Mesenchymal stem cell (in vitro differentiated cells and primary cell): ENCODE results near the gene RRBP1.

Source experiments
- DNase-seq: peaks from one replicate; pipeline ENCODE4 v3.0.0-alpha.2; 2013
- H2AFZ ChIP-seq: one replicate; pipeline ENCODE4 v1.6.1; 2013; ENCODE audit warnings: low read depth, mild to moderate bottlenecking, control low read depth, inconsistent platforms, low read length, moderate library complexity
- H2AK5ac ChIP-seq: 2 replicates; pipeline ENCODE4 v1.6.1; 2013; ENCODE audit warnings: low read length, moderate library complexity, mild to moderate bottlenecking, inconsistent platforms; ENCODE audit not compliant: severe bottlenecking
- H2BK120ac ChIP-seq: one replicate; pipeline ENCODE4 v1.6.1; 2013; ENCODE audit warnings: low read depth, mild to moderate bottlenecking, inconsistent platforms, low read length, moderate library complexity
- H2BK12ac ChIP-seq, 2 experiments: one replicate each; pipeline ENCODE4 v1.6.1; 2013; ENCODE audit warnings: inconsistent platforms in 2 of 2, low read length in 2 of 2, mild to moderate bottlenecking in 2 of 2, moderate library complexity in 2 of 2, control low read depth in 1 of 2
- H2BK15ac ChIP-seq: one replicate; pipeline ENCODE4 v1.6.1; 2013; ENCODE audit warnings: mild to moderate bottlenecking, low read depth, inconsistent platforms; ENCODE audit not compliant: poor library complexity, severe bottlenecking
- H2BK5ac ChIP-seq: 2 replicates; pipeline ENCODE4 v1.6.1; 2013; ENCODE audit warnings: low read depth, mild to moderate bottlenecking, low read length, control low read depth, inconsistent platforms; ENCODE audit not compliant: poor library complexity, severe bottlenecking
- H3K14ac ChIP-seq, 2 experiments: one replicate each; pipeline ENCODE4 v1.6.1; 2013; ENCODE audit warnings: inconsistent platforms in 2 of 2, low read length in 2 of 2, control low read depth in 1 of 2, mild to moderate bottlenecking in 1 of 2, moderate library complexity in 1 of 2
- H3K18ac ChIP-seq, 2 experiments: one replicate each; pipeline ENCODE4 v1.6.1; 2013; ENCODE audit warnings: inconsistent platforms in 2 of 2, low read length in 2 of 2, control low read depth in 1 of 2, low read depth in 1 of 2, mild to moderate bottlenecking in 1 of 2
- H3K23ac ChIP-seq, 2 experiments: one replicate each; pipeline ENCODE4 v1.6.1; 2013; ENCODE audit warnings: inconsistent platforms in 2 of 2, low read length in 2 of 2, mild to moderate bottlenecking in 2 of 2, moderate library complexity in 2 of 2, control low read depth in 1 of 2
- H3K27ac ChIP-seq: 2 replicates; pipeline ENCODE4 v1.5.1; 2013; ENCODE audit warnings: mild to moderate bottlenecking, moderate library complexity, low read length, control low read depth, inconsistent platforms; ENCODE audit not compliant: poor library complexity, severe bottlenecking
- H3K27me3 ChIP-seq, 2 experiments: 2 replicates each; pipeline versions ENCODE4 v1.6.1 to v1.7.0; 2013; ENCODE audit warnings: low read length in 2 of 2, mild to moderate bottlenecking in 2 of 2, moderate library complexity in 2 of 2, control low read depth in 1 of 2, inconsistent platforms in 1 of 2; ENCODE audit not compliant: control insufficient read depth in 1 of 2, insufficient read depth in 1 of 2
- H3K36me3 ChIP-seq, 2 experiments: 2 replicates each; pipeline versions ENCODE4 v1.6.1 to v1.7.0; 2013; ENCODE audit warnings: low read length in 2 of 2, control low read depth in 1 of 2, inconsistent platforms in 1 of 2, low read depth in 1 of 2, mild to moderate bottlenecking in 1 of 2; ENCODE audit not compliant: insufficient read depth in 2 of 2, control insufficient read depth in 1 of 2
- H3K4ac ChIP-seq, 2 experiments: one replicate each; pipeline ENCODE4 v1.6.1; 2013; ENCODE audit warnings: inconsistent platforms in 2 of 2, low read length in 2 of 2, mild to moderate bottlenecking in 2 of 2, moderate library complexity in 2 of 2, control low read depth in 1 of 2, low read depth in 1 of 2
- H3K4me1 ChIP-seq: 2 replicates; pipeline ENCODE4 v1.6.1; 2013; ENCODE audit warnings: low read depth, low read length, control low read depth; ENCODE audit not compliant: control insufficient read depth, insufficient read depth
- H3K4me2 ChIP-seq: 2 replicates; pipeline ENCODE4 v1.6.1; 2013; ENCODE audit warnings: low read length, mild to moderate bottlenecking, inconsistent platforms; ENCODE audit not compliant: poor library complexity, severe bottlenecking
- H3K4me3 ChIP-seq, 2 experiments: 2 replicates each; pipeline versions ENCODE4 v1.5.1 to v1.7.0; 2013; ENCODE audit warnings: low read length in 2 of 2, mild to moderate bottlenecking in 2 of 2, control low read depth in 1 of 2, low read depth in 1 of 2; ENCODE audit not compliant: insufficient read depth in 1 of 2
- H3K79me1 ChIP-seq: replicated peaks from 2 replicates; pipeline ENCODE4 v1.6.1; 2013; ENCODE audit warnings: mild to moderate bottlenecking, control low read depth, low read length, inconsistent platforms; ENCODE audit not compliant: poor library complexity, severe bottlenecking
- H3K9ac ChIP-seq: 2 replicates; pipeline ENCODE4 v1.7.0; 2013; ENCODE audit warnings: mild to moderate bottlenecking, low read length, moderate library complexity
- H3K9me3 ChIP-seq: 2 replicates; pipeline ENCODE4 v1.7.0; 2013; ENCODE audit warnings: mild to moderate bottlenecking, low read length; ENCODE audit not compliant: control insufficient read depth
- H4K8ac ChIP-seq: one replicate; pipeline ENCODE4 v1.6.1; 2013; ENCODE audit warnings: inconsistent platforms, mild to moderate bottlenecking, low read length, moderate library complexity
- H4K91ac ChIP-seq: one replicate; pipeline ENCODE4 v1.6.1; 2013; ENCODE audit warnings: mild to moderate bottlenecking, low read length, inconsistent platforms
- WGBS: methylation state at CpG from one replicate; pipeline ENCODE4 v1.1.7; 2013; ENCODE audit warnings: mixed read lengths; 5-methylcytosine and 5-hydroxymethylcytosine counted together

Gene RRBP1

DNA sequence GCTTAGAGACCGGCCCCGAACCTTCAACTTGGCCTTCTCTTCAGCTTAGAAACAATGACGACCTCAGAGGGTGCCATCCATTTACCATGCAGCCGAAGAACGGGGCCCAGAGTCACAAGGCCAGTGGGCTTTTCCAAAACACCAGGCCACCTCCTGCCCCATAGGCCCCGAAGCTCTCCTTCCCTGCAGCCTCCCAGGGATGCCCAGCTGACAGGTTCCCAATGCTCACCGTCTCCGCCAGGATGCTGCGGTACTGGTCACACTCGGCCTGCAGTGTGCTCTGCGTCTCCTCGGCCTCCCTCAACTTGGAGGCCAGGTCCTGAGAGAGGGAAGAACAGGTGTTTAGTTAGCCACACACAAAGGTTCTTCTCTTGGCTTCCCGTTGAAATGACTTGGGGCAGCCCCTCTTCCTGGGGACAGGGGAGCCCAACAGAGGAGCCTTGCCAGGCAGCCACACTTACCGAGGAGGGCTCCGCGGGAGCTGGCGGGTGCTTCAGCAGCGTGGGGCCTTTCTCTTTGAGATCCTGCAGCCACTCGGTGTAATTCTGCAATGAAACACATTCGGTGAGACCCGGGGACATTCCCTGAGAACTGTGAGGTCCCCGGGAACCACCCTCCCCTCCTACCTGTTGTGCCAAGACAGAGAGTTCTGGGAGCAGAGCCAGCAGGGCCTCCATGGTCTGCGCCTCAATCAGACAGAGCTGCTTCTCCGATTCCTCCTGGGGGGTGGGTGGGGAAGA, 60.6 kb downstream of the RRBP1 start:
- no peaks in the 10 kb centered on the region for H3K9me3 ChIP-seq
- DNase-seq: no peak
- no peak overlapping the region for H3K9ac ChIP-seq
- no peak overlapping the region for H2AFZ ChIP-seq
- no peak overlapping the region for H2AK5ac ChIP-seq
- H2BK5ac ChIP-seq: no peak overlapping the region
- H3K4ac ChIP-seq: no peak overlapping the region
- H3K23ac ChIP-seq: no peak overlapping the region
- no peak overlapping the region for H2BK12ac ChIP-seq
- H3K4me1 ChIP-seq: peaks cover 17% of the 10 kb centered on the region
- H3K4me3 ChIP-seq: no peak overlapping the region
- H4K8ac ChIP-seq: no peak overlapping the region
- H3K36me3 ChIP-seq: peaks cover 99% of the 10 kb centered on the region in 2 experiments
- no peaks in the 10 kb centered on the region for H3K27me3 ChIP-seq
- no peak overlapping the region for H2BK120ac ChIP-seq
- no peak overlapping the region for H2BK15ac ChIP-seq
- no peak overlapping the region for H3K14ac ChIP-seq
- WGBS: 97% methylated on average over 23 of the region's 24 CpGs
- peaks cover 62% of the 10 kb centered on the region for H3K79me1 ChIP-seq
- H4K91ac ChIP-seq: no peak overlapping the region
- H3K27ac ChIP-seq: no peak overlapping the region
- H3K18ac ChIP-seq: no peak overlapping the region
- H3K4me2 ChIP-seq: no peak overlapping the region

DNA sequence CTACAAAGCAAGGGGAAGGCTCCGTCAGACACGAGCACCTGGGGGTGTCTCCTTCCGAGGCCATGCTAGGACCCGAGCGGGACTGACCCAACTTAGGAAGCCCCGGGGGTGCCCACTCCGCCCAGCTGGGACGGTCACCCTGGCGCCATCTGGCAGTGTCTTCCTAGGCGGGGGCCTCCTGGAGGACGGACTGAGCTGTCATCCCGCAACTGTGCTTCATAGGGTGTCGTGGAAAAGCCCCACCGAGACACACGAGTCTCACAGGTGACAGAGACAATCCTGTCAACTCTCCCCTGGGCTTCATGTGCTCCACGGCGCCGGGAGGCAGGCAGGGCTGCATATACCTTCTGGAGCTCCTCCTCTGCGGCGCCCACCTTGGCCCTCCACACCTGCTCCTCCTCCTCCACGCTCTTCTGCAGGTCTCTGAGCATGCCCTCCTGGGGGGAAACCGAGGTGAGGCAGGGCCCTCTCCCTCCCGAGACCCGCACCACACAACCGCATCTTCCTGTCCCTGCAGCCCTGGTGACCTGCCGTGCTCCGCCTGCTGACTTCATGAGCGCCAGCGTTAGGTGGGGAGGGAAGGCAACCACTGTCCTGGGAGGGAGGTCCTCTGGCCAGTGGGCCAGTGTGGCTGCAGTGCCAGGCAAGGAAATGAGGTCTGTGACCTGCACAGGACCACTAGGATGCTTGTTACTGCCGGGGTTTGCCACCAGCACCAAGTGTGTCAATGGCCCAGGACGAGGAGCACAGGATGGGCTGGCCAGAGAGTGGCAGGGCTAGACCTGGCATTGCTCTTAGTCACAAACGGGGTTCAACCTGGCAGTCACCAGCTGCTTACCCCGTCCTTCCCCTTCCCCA, 61.4 kb downstream of the RRBP1 start:
- Histone ChIP-seq H4K91ac (no peak overlapping the region), H3K4me3 (no peak overlapping the region), H2BK12ac (no peak overlapping the region), H3K14ac (no peak overlapping the region), H3K36me3 (peaks cover 99 to 100% of the 10 kb centered on the region in 2 experiments), H4K8ac (no peak overlapping the region), H3K9ac (no peak overlapping the region), H3K4me2 (no peak overlapping the region), H3K27me3 (no peaks in the 10 kb centered on the region), H3K27ac (no peak overlapping the region), H3K18ac (no peak overlapping the region), H2BK15ac (no peak overlapping the region), H3K9me3 (no peaks in the 10 kb centered on the region), H2BK5ac (no peak overlapping the region), H2AK5ac (no peak overlapping the region), H2BK120ac (no peak overlapping the region), H3K4ac (no peak overlapping the region), H3K79me1 (peaks cover 63% of the 10 kb centered on the region), H2AFZ (no peak overlapping the region), H3K4me1 (peaks cover 20% of the 10 kb centered on the region), H3K23ac (no peak overlapping the region)
- 95% methylated on average over 33 of the region's 33 CpGs for WGBS
- DNase-seq: no peak

DNA sequence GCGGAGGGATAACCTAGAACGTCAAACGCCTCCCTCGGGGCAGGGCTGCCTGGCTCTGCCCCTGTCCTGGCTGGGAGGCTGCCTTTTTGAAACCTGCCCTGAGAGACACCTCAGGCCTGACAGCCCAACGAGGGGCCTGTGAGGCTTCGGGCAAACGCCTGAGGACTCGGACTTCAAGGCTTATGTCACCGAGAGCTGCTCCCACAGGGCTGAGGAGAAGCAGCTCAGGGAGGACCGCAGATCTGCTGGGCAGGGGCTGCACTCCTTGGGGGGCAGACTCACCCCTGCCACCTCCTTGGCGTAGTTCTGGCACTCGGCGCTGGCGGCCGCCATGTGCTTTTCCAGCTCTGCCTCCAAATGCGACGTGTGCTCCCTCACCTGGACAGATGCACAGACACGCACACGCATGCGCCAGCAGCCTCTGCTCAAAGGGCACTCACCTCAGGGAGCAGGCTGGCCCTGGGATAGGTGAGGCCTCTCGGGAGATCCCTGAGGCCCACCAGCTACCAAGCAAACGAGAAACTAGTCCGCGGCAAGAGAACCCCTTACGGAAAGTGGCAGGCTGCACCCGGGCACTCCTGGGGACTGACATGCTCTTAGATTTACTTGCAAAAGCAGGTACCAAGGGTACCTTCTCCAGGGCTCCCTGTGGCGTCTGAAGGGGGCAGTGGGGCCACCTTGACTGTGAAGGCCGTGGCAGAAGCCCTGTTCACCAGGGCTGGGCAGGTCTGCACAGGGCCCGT, 62.5 kb downstream of the RRBP1 start:
- no peak overlapping the region for H3K14ac ChIP-seq
- WGBS: 89% methylated on average over 29 of the region's 29 CpGs
- no peak for DNase-seq
- no peak overlapping the region for H2AK5ac ChIP-seq
- peak overlapping the region; percentile 15 for H4K91ac ChIP-seq
- H2BK12ac ChIP-seq: no peak overlapping the region
- no peak overlapping the region for H2AFZ ChIP-seq
- H3K36me3 ChIP-seq: peaks cover 98 to 100% of the 10 kb centered on the region in 2 experiments
- H3K18ac ChIP-seq: no peak overlapping the region
- no peak overlapping the region for H2BK120ac ChIP-seq
- H3K27ac ChIP-seq: no peak overlapping the region
- no peak overlapping the region for H3K4ac ChIP-seq
- H3K4me1 ChIP-seq: peaks cover 27% of the 10 kb centered on the region
- no peak overlapping the region for H2BK5ac ChIP-seq
- no peak overlapping the region for H4K8ac ChIP-seq
- H3K9ac ChIP-seq: no peak overlapping the region
- H3K4me3 ChIP-seq: no peak overlapping the region
- H3K79me1 ChIP-seq: peaks cover 61% of the 10 kb centered on the region
- no peaks in the 10 kb centered on the region for H3K27me3 ChIP-seq
- no peaks in the 10 kb centered on the region for H3K9me3 ChIP-seq
- H3K4me2 ChIP-seq: no peak overlapping the region
- H3K23ac ChIP-seq: no peak overlapping the region
- H2BK15ac ChIP-seq: no peak overlapping the region

DNA sequence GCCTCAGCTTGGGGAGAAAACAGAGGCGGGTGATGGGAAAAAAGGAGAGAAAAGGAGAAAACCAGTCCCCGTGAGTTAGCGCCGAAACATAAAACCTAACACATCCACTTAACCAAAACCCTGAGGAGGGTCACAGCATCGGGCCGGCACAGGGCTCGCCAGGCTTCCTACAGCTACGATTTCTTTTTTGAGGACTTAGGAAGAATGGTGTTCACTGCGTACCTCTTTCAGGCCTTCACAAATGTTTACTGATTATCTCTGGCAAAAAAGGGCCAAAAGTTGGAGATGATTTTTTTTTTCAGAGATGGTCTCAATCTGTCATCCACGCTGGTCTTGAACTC, 63.4 kb downstream of the RRBP1 start:
- Histone ChIP-seq H3K4me3 (no peak overlapping the region), H2BK120ac (no peak overlapping the region), H2BK5ac (no peak overlapping the region), H4K8ac (no peak overlapping the region), H3K9me3 (no peaks in the 10 kb centered on the region), H3K4me2 (no peak overlapping the region), H3K27ac (no peak overlapping the region), H3K18ac (no peak overlapping the region), H2AFZ (no peak overlapping the region), H3K4me1 (peaks cover 31% of the 10 kb centered on the region), H3K9ac (no peak overlapping the region), H3K4ac (no peak overlapping the region), H2BK15ac (no peak overlapping the region), H3K79me1 (peaks cover 57% of the 10 kb centered on the region), H2AK5ac (no peak overlapping the region), H2BK12ac (no peak overlapping the region), H3K23ac (no peak overlapping the region), H3K27me3 (no peaks in the 10 kb centered on the region), H3K14ac (no peak overlapping the region), H3K36me3 (peaks cover 95 to 99% of the 10 kb centered on the region in 2 experiments), H4K91ac (no peak overlapping the region)
- no peak for DNase-seq
- WGBS: 97% methylated on average over 7 of the region's 10 CpGs
